Measurements from ENCODE around the gene IFIT2.

GRCh38 chr10:89295597-89295996 lies 6.2 kb upstream of the IFIT2 start:
- TF ChIP-seq CTCF (IDR thresholded peaks at IDR 0.05) (no peak), POLR2A (IDR thresholded peaks at IDR 0.05) (no peak)
